Activated CD4-positive, alpha-beta T cell treated with anti-CD3 and anti-CD28 coated beads for 36 hours (primary cell): ENCODE measurements around the gene FASTKD1. TPM values are rescaled to one million over a fixed set of nuclear protein-coding genes. Genes with fewer than 3 reads are reported as not detected.

ENCODE experiments used
- ATAC-seq: fragments of 200-7000 bp; cut with Tn5 transposase; one replicate; pipeline ENCODE4 v1.10.0; 2021; ENCODE audit warnings: mild to moderate bottlenecking, moderate library complexity
- CTCF ChIA-PET: fragments of 350-600 bp; sonication (Branson Sonifier 250); formaldehyde crosslinking; loops from one replicate; lab custom pipeline; 2021; ENCODE audit warnings: antibody characterized with exemption; lab: Charles Lee
- POLR2A ChIA-PET: fragments of 350-600 bp; sonication (Branson Sonifier 250); formaldehyde crosslinking; loops from one replicate; lab custom pipeline; 2021; ENCODE audit warnings: antibody characterized with exemption, inconsistent platforms; lab: Charles Lee
- DNase-seq: peaks from one replicate; pipeline ENCODE4 v3.0.0-alpha.2; 2020
- H3K27ac Mint-ChIP-seq: one replicate; pipeline ENCODE4 v1.8.0; 2021; ENCODE audit warnings: mixed read lengths
- H3K27me3 Mint-ChIP-seq: one replicate; pipeline ENCODE4 v1.8.0; 2021; ENCODE audit warnings: mixed read lengths
- H3K36me3 Mint-ChIP-seq: one replicate; pipeline ENCODE4 v1.8.0; 2021; ENCODE audit warnings: low read depth, mixed read lengths
- H3K4me1 Mint-ChIP-seq: one replicate; pipeline ENCODE4 v1.8.0; 2021; ENCODE audit warnings: mixed read lengths
- H3K4me3 Mint-ChIP-seq: one replicate; pipeline ENCODE4 v1.8.0; 2021; ENCODE audit warnings: mild to moderate bottlenecking, moderate library complexity, mixed read lengths
- H3K9me3 Mint-ChIP-seq: one replicate; pipeline ENCODE4 v1.8.0; 2021; ENCODE audit warnings: low read depth, mixed read lengths
- intact Hi-C, 2 experiments: fragments of 100-400 bp; cut with DNase I in 1 of 2; cut with micrococcal nuclease in 1 of 2; formaldehyde crosslinking; loops; one replicate each; pipeline versions ENCODE4 v1.14.2 to v1.15.1; 2022 to 2024; cut with DNase I, micrococcal nuclease
- total RNA-seq, 2 experiments: library from RNA; stranded (reverse); gene quantifications; one replicate each; pipeline ENCODE4 v1.2.3, GENCODE V29; 2021

Gene FASTKD1
- total RNA-seq, 2 experiments from 2014 or later: 29.8 to 39.7 TPM

GRCh38 chr2:169509955-169510354, 63.7 kb downstream of the FASTKD1 start:
- intact Hi-C loops: no loop called here
- no peak for DNase-seq
- Mint-ChIP-seq H3K4me3 (no peak overlapping the region), H3K36me3 (peaks cover 4% of the 10 kb centered on the region), H3K27me3 (no peaks in the 10 kb centered on the region), H3K9me3 (no peaks in the 10 kb centered on the region), H3K27ac (no peak overlapping the region), H3K4me1 (peaks cover 6% of the 10 kb centered on the region)
- CTCF ChIA-PET: interaction anchor here (0.6 kb wide), 1 partner anchor 977 kb away, joined by 3 read pairs; no protein-coding TSS in a partner anchor
- ATAC-seq: no peak
- POLR2A ChIA-PET: no interaction called here

DNA sequence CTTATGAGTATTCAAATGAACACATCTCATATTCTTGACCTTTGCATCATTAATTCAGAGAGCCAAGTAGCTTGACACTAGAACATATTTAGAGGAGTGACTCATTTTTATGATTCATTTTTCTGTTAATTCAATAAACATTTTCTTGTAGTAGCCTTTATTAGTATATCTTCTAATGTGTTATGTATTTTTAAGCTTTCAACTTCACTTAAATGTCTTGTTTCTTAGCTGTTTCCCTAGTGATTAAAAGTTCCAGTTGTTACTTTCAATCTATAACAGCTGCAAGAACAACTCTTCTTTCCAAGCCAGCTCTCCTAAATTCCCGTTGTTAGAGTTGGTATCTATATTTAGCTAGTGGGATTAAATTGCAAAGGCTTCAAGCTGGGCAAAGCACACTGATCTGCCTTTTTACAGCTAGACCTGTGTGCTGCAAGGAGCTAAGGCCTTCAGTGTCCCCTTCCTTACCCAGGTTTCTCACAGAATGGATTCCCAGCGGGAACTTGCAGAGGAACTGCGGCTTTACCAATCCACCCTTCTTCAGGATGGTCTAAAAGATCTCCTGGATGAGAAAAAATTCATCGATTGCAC, 64.3 kb downstream of the FASTKD1 start, which contains the start of gene KLHL41:
Gene KLHL41, plus strand, starts transcription at position 405 of the 588 bp plus-strand sequence. Its CDS starts 77 bp downstream, at position 482.
- no peaks in the 10 kb centered on the region for H3K9me3 Mint-ChIP-seq
- no peak for DNase-seq
- H3K27me3 Mint-ChIP-seq: no peaks in the 10 kb centered on the region
- POLR2A ChIA-PET: no interaction called here
- H3K36me3 Mint-ChIP-seq: peaks cover 6% of the 10 kb centered on the region
- H3K4me3 Mint-ChIP-seq: no peak within 1 kb of the TSS
- CTCF ChIA-PET: interaction anchor here (0.6 kb wide), 1 partner anchor 977 kb away, joined by 3 read pairs; no protein-coding TSS in a partner anchor
- no peak for ATAC-seq
- H3K4me1 Mint-ChIP-seq: peaks cover 6% of the 10 kb centered on the region
- intact Hi-C loops: no loop called here
- H3K27ac Mint-ChIP-seq: no peak within 1 kb of the TSS

GRCh38 chr2:169507698-169508097, 66.0 kb downstream of the FASTKD1 start:
- intact Hi-C loops: no loop called here
- H3K9me3 Mint-ChIP-seq: no peaks in the 10 kb centered on the region
- H3K27me3 Mint-ChIP-seq: no peaks in the 10 kb centered on the region
- H3K27ac Mint-ChIP-seq: no peak overlapping the region
- ATAC-seq (peak; percentile 53), DNase-seq (no peak)
- H3K36me3 Mint-ChIP-seq: peaks cover 8% of the 10 kb centered on the region
- POLR2A ChIA-PET: no interaction called here
- peaks cover 6% of the 10 kb centered on the region for H3K4me1 Mint-ChIP-seq
- no peak overlapping the region for H3K4me3 Mint-ChIP-seq
- CTCF ChIA-PET: no interaction called here

GRCh38 chr2:169504651-169505050, 69.0 kb downstream of the FASTKD1 start:
- ChIA-PET CTCF (no interaction called here), POLR2A (no interaction called here)
- Mint-ChIP-seq H3K27me3 (no peaks in the 10 kb centered on the region), H3K27ac (no peak overlapping the region), H3K4me3 (no peak overlapping the region), H3K4me1 (peaks cover 6% of the 10 kb centered on the region), H3K36me3 (peaks cover 8% of the 10 kb centered on the region), H3K9me3 (no peaks in the 10 kb centered on the region)
- intact Hi-C loops: no loop called here
- DNase-seq (no peak), ATAC-seq (no peak)

GRCh38 chr2:169495310-169495928, 78.2 kb downstream of the FASTKD1 start:
- intact Hi-C loops: no loop called here
- DNase-seq (no peak), ATAC-seq (no peak)
- no peaks in the 10 kb centered on the region for H3K9me3 Mint-ChIP-seq
- POLR2A ChIA-PET: no interaction called here
- CTCF ChIA-PET: no interaction called here
- H3K36me3 Mint-ChIP-seq: peaks cover 3% of the 10 kb centered on the region
- H3K27me3 Mint-ChIP-seq: no peaks in the 10 kb centered on the region
- no peaks in the 10 kb centered on the region for H3K4me1 Mint-ChIP-seq
- H3K27ac Mint-ChIP-seq: no peak overlapping the region
- H3K4me3 Mint-ChIP-seq: no peak overlapping the region

DNA sequence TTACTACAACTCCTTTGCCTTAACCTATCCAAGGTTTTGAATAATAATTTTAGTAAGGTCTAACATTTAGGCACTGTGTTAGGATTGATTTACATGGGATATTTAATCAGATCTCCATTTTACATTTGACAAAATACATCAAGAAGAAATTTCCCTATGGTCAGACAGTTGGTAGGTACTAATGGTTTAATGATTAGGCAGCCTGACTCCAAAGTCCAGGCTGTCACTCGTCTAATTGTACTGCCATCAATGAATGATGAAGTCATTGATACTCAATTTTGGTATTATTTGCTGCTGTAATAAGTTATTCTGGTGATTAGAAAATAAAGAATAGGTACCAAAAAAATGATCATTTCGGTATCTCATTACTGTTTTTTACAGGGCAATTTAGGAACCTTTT, 80.3 kb downstream of the FASTKD1 start:
- DNase-seq (no peak), ATAC-seq (no peak)
- H3K4me3 Mint-ChIP-seq: no peak overlapping the region
- H3K4me1 Mint-ChIP-seq: no peaks in the 10 kb centered on the region
- H3K27me3 Mint-ChIP-seq: no peaks in the 10 kb centered on the region
- ChIA-PET POLR2A (no interaction called here), CTCF (interaction anchor here (1.0 kb wide), 1 partner anchor 11 kb away, joined by 4 read pairs; no protein-coding TSS in a partner anchor)
- H3K36me3 Mint-ChIP-seq: peaks cover 3% of the 10 kb centered on the region
- intact Hi-C loops: no loop called here
- no peaks in the 10 kb centered on the region for H3K9me3 Mint-ChIP-seq
- no peak overlapping the region for H3K27ac Mint-ChIP-seq

DNA sequence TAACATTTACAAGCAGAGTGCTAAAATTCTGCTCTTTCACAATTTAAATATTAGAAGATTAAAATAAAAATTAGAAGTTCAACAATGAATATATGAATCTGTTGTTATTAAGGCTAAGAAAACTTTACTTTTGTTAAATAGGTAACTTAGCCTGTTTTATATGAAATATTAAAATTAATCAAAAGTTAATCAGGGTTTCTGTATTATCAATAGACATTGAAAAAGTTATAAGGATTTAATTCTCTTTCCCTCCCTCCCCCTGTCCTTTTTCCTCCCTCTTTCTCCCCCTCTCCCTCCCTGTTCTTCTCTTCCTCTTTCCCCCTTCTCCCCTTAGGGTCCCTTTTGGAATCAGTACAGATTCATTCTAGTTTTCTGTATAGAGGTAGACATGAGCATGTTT, 82.3 kb downstream of the FASTKD1 start:
- no peak overlapping the region for H3K27ac Mint-ChIP-seq
- no peaks in the 10 kb centered on the region for H3K27me3 Mint-ChIP-seq
- DNase-seq (no peak), ATAC-seq (no peak)
- peaks cover 3% of the 10 kb centered on the region for H3K36me3 Mint-ChIP-seq
- H3K4me1 Mint-ChIP-seq: no peaks in the 10 kb centered on the region
- POLR2A ChIA-PET: no interaction called here
- intact Hi-C loops: no loop called here
- CTCF ChIA-PET: no interaction called here
- no peak overlapping the region for H3K4me3 Mint-ChIP-seq
- no peaks in the 10 kb centered on the region for H3K9me3 Mint-ChIP-seq

DNA sequence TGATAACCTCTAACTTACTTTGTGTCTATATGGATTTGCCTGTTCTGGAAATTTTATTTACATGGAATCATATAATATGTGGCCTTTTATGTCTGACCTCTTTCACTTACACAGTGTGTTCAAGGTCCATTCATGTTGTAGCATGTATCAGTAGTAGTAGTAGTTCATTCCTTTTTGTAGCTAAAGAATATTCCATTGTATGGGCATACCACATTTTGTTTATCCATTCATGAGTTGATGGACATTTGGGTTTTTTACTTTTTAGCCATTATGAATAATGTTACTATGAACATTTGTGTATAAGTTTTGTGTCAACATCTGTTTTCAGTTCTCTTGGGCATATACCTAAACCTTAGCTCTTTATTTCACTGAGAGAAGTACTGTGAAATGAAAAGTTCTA, 82.8 kb downstream of the FASTKD1 start:
- Mint-ChIP-seq H3K27ac (no peak overlapping the region), H3K9me3 (no peaks in the 10 kb centered on the region), H3K36me3 (peaks cover 3% of the 10 kb centered on the region), H3K27me3 (no peaks in the 10 kb centered on the region), H3K4me1 (no peaks in the 10 kb centered on the region), H3K4me3 (no peak overlapping the region)
- ATAC-seq (no peak), DNase-seq (no peak)
- POLR2A ChIA-PET: no interaction called here
- CTCF ChIA-PET: no interaction called here
- intact Hi-C loops: no loop called here

DNA sequence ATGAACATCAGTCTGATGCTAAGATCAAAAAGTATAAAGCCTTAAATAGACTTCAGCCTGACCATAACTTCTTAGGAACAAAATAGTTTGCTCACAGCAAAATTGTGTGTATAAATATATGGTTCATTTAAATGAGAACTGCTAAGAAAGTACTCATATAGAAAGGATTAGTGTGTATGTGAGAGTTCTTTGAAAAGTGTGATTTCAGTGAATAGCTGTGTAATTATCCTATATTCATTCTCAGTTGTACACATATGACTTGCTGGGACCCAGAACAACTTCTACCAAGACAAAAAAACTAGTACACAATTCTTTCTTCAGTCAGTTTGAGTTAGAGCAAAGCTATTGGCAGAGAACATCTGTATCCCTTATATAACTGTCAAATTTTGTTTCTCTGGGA, 87.2 kb downstream of the FASTKD1 start:
- POLR2A ChIA-PET: no interaction called here
- Mint-ChIP-seq H3K27me3 (no peaks in the 10 kb centered on the region), H3K27ac (no peak overlapping the region), H3K9me3 (no peaks in the 10 kb centered on the region), H3K4me3 (no peak overlapping the region), H3K36me3 (peaks cover 11% of the 10 kb centered on the region), H3K4me1 (no peaks in the 10 kb centered on the region)
- DNase-seq: no peak
- ATAC-seq: peak; percentile 51
- CTCF ChIA-PET: interaction anchor here (1.7 kb wide), 1 partner anchor 25 kb away, joined by 3 read pairs; no protein-coding TSS in a partner anchor
- intact Hi-C loops: no loop called here

DNA sequence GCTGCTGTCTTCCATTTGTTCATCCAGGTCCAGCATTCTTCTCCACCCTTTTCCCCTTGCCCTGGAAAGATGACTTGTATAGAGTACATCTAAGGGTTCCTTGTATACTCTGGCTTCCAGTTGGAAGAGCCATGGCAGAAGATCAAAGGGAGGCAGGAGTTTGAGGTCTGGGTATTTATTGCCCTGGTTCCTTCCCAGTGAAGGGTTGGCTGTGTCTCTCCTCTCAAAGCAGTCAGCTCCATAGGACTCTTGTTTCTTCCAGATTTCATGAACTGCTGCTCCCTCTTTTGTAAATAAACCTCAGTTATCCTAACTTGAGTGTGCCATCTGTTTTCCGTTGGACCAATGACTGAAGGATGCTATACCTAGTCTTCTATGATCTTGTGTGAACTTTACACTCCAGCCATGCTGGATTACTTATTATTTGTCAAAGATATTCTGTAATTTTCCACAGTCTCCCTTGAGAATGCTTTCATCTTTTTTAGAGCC, 88.0 kb downstream of the FASTKD1 start:
- H3K27me3 Mint-ChIP-seq: no peaks in the 10 kb centered on the region
- H3K4me1 Mint-ChIP-seq: no peaks in the 10 kb centered on the region
- H3K9me3 Mint-ChIP-seq: no peaks in the 10 kb centered on the region
- ChIA-PET POLR2A (no interaction called here), CTCF (no interaction called here)
- no peak overlapping the region for H3K4me3 Mint-ChIP-seq
- DNase-seq (no peak), ATAC-seq (no peak)
- intact Hi-C loops: no loop called here
- peaks cover 10% of the 10 kb centered on the region for H3K36me3 Mint-ChIP-seq
- H3K27ac Mint-ChIP-seq: no peak overlapping the region

DNA sequence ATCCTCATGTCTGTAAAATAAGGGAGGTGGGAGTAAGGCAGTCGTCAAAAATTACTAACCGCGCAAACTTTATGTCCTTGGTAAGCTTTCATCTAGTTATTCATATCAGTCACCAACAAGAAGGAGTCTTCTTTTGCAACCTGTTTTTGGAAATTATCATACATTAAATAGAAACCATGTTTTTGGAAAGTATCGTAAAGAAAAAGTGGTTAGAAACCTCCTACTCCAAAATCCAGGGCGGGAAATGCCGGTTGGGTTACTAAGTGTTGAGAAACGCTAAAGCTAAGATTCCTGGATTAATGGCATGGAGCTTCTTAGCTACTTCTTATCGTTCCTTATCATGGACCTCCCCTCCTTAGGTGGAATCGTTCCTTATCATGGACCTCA, 93.6 kb downstream of the FASTKD1 start:
- peak overlapping the region; percentile 55 for H3K27ac Mint-ChIP-seq
- ChIA-PET POLR2A (interaction anchor here (0.5 to 0.7 kb wide), 2 partner anchors 128 to 1954 kb away, joined by 3 read pairs; no protein-coding TSS in a partner anchor), CTCF (interaction anchor here (0.7 to 1.5 kb wide), 6 partner anchors 8 to 1362 kb away, joined by 3 to 12 read pairs (median 6); no protein-coding TSS in a partner anchor)
- intact Hi-C loops: no loop called here
- H3K4me1 Mint-ChIP-seq: peaks cover 14% of the 10 kb centered on the region
- no peaks in the 10 kb centered on the region for H3K9me3 Mint-ChIP-seq
- H3K27me3 Mint-ChIP-seq: no peaks in the 10 kb centered on the region
- H3K4me3 Mint-ChIP-seq: peak overlapping the region; percentile 87
- no peak for ATAC-seq
- DNase-seq: no peak
- peaks cover 8% of the 10 kb centered on the region for H3K36me3 Mint-ChIP-seq
